ENCODE results near the gene SDK1.

Gene SDK1

GRCh38 chr7:4136036-4136435 lies 835.0 kb downstream of the SDK1 start:
- no peak for DNase-seq (ENCODE audit: low read depth)
- no peak for TF ChIP-seq CTCF (IDR thresholded peaks at IDR 0.05; ENCODE audit: insufficient read depth, low read depth, low read length, missing control alignments)
- H3K4me3 ChIP-seq (ENCODE audit: low read length), result no peak overlapping the region

GRCh38 chr7:4136501-4137110 lies 835.6 kb downstream of the SDK1 start:
- no peak for DNase-seq (ENCODE audit: low read depth)
- no peak for TF ChIP-seq CTCF (IDR thresholded peaks at IDR 0.05; ENCODE audit: insufficient read depth, low read depth, low read length, missing control alignments)
- H3K4me3 ChIP-seq (ENCODE audit: low read length), result no peak overlapping the region

- no peak for TF ChIP-seq CTCF (IDR thresholded peaks at IDR 0.05; ENCODE audit: insufficient read depth, low read depth, low read length, missing control alignments)
- no peak for DNase-seq (ENCODE audit: low read depth)
Observed at GRCh38 chr7:4137552-4137951, 836.5 kb downstream of the SDK1 start.

GRCh38 chr7:4138866-4139265 lies 837.8 kb downstream of the SDK1 start:
- DNase-seq (ENCODE audit: low read depth), result no peak
- no peak overlapping the region for H3K4me3 ChIP-seq (ENCODE audit: low read length)
- TF ChIP-seq CTCF (IDR thresholded peaks at IDR 0.05; ENCODE audit: insufficient read depth, low read depth, low read length, missing control alignments), result no peak

More at GRCh38 chr7:4137552-4137951, 836.5 kb downstream of the SDK1 start:
- no peak overlapping the region for H3K4me3 ChIP-seq (ENCODE audit: low read length)

GRCh38 chr7:4139656-4140625 lies 838.9 kb downstream of the SDK1 start:
- H3K4me3 ChIP-seq (ENCODE audit: low read length), result no peak overlapping the region
- TF ChIP-seq CTCF (IDR thresholded peaks at IDR 0.05; ENCODE audit: insufficient read depth, low read depth, low read length, missing control alignments), result no peak
- no peak for DNase-seq (ENCODE audit: low read depth)

- H3K4me3 ChIP-seq (ENCODE audit: low read length), result no peak overlapping the region
- DNase-seq (ENCODE audit: low read depth), result no peak
- no peak for TF ChIP-seq CTCF (IDR thresholded peaks at IDR 0.05; ENCODE audit: insufficient read depth, low read depth, low read length, missing control alignments)
Observed at GRCh38 chr7:4140933-4141332, 839.9 kb downstream of the SDK1 start.
